ENCODE data around the gene MYL5. TPM values are rescaled to one million over a fixed set of nuclear protein-coding genes. Genes with fewer than 3 reads are reported as not detected.

MYL5 gene
- total RNA-seq, 2 experiments from 2014 or later: 14.7 to 17.8 TPM

- ATAC-seq: no peak
- H3K4me3 Mint-ChIP-seq: no peak overlapping the region
- H3K27ac Mint-ChIP-seq: no peak overlapping the region
- H3K9me3 Mint-ChIP-seq: no peaks in the 10 kb centered on the region
- CTCF ChIA-PET: no interaction called here
- no peaks in the 10 kb centered on the region for H3K36me3 Mint-ChIP-seq (ENCODE audit: low read depth)
- peaks cover 7% of the 10 kb centered on the region for H3K4me1 Mint-ChIP-seq (ENCODE audit: low read depth)
- DNase-seq: no peak
- H3K27me3 Mint-ChIP-seq: peaks cover 10% of the 10 kb centered on the region
- intact Hi-C loops (cut with micrococcal nuclease): no loop called here
- POLR2A ChIA-PET: no interaction called here
- TF ChIP-seq CTCF (IDR thresholded peaks at IDR 0.05): no peak
Observed at GRCh38 chr4:650461-650860, 23.9 kb upstream of the MYL5 start.

- Mint-ChIP-seq H3K36me3 (ENCODE audit: low read depth) (no peaks in the 10 kb centered on the region), H3K4me3 (no peak overlapping the region), H3K9me3 (no peaks in the 10 kb centered on the region), H3K4me1 (ENCODE audit: low read depth) (peaks cover 3% of the 10 kb centered on the region), H3K27me3 (peaks cover 7% of the 10 kb centered on the region), H3K27ac (no peak overlapping the region)
- intact Hi-C loops (cut with micrococcal nuclease): no loop called here
- TF ChIP-seq CTCF (IDR thresholded peaks at IDR 0.05): no peak
- DNase-seq (no peak), ATAC-seq (no peak)
- ChIA-PET CTCF (no interaction called here), POLR2A (no interaction called here)
Observed at GRCh38 chr4:650951-651883, 23.1 kb upstream of the MYL5 start.

- ATAC-seq: no peak
- intact Hi-C loops (cut with micrococcal nuclease): no loop called here
- no peak for TF ChIP-seq CTCF (IDR thresholded peaks at IDR 0.05)
- no peak overlapping the region for H3K27ac Mint-ChIP-seq
- H3K4me3 Mint-ChIP-seq: no peak overlapping the region
- ChIA-PET CTCF (interaction anchor here (1.6 kb wide), 1 partner anchor 13 kb away, joined by 3 read pairs; no protein-coding TSS in a partner anchor), POLR2A (no interaction called here)
- peaks cover 2% of the 10 kb centered on the region for H3K27me3 Mint-ChIP-seq
- no peaks in the 10 kb centered on the region for H3K9me3 Mint-ChIP-seq
- H3K4me1 Mint-ChIP-seq (ENCODE audit: low read depth): no peaks in the 10 kb centered on the region
- no peak for DNase-seq
- no peaks in the 10 kb centered on the region for H3K36me3 Mint-ChIP-seq (ENCODE audit: low read depth)
Observed at GRCh38 chr4:651884-652642, 22.3 kb upstream of the MYL5 start.

- H3K27me3 Mint-ChIP-seq: peaks cover 2% of the 10 kb centered on the region
- H3K4me3 Mint-ChIP-seq: no peak overlapping the region
- no peak for TF ChIP-seq CTCF (IDR thresholded peaks at IDR 0.05)
- ATAC-seq: no peak
- intact Hi-C loops (cut with micrococcal nuclease): no loop called here
- CTCF ChIA-PET: interaction anchor here (0.8 to 1.6 kb wide), 2 partner anchors 12 to 409 kb away, joined by 3 read pairs; no protein-coding TSS in a partner anchor
- no peak for DNase-seq
- H3K9me3 Mint-ChIP-seq: no peaks in the 10 kb centered on the region
- no peaks in the 10 kb centered on the region for H3K36me3 Mint-ChIP-seq (ENCODE audit: low read depth)
- no peaks in the 10 kb centered on the region for H3K4me1 Mint-ChIP-seq (ENCODE audit: low read depth)
- H3K27ac Mint-ChIP-seq: no peak overlapping the region
- POLR2A ChIA-PET: no interaction called here
Observed at GRCh38 chr4:653080-653821, 21.1 kb upstream of the MYL5 start.

Data from activated CD8-positive, alpha-beta T cell treated with anti-CD3 and anti-CD28 coated beads for 36 hours (primary cell).